CD4-positive, alpha-beta memory T cell (primary cell): ENCODE data around the gene SLC5A8. TPM values are rescaled to one million over a fixed set of nuclear protein-coding genes. Genes with fewer than 3 reads are reported as not detected.

Source experiments
- CTCF ChIA-PET: fragments of 350-600 bp; sonication (Branson Sonifier 250); formaldehyde crosslinking; loops from one replicate; lab custom pipeline; 2021; ENCODE audit warnings: inconsistent platforms; ENCODE audit not compliant: partially characterized antibody; lab: Charles Lee
- POLR2A ChIA-PET: fragments of 350-600 bp; sonication (Branson Sonifier 250); formaldehyde crosslinking; loops from one replicate; lab custom pipeline; 2021; ENCODE audit not compliant: partially characterized antibody; lab: Charles Lee
- DNase-seq, 5 donors: peaks; one replicate each; pipeline versions ENCODE4 v3.0.0 to v3.0.0-alpha.2; 2020 to 2022; ENCODE audit warnings: mixed read lengths in 1 of 5
- H3K27ac ChIP-seq: one replicate; pipeline ENCODE4 v1.7.0; 2013; ENCODE audit warnings: low read depth, low read length
- H3K27me3 ChIP-seq: 2 replicates; pipeline ENCODE4 v1.7.0; 2013; ENCODE audit warnings: mild to moderate bottlenecking, low read length, moderate library complexity; ENCODE audit not compliant: insufficient read depth
- H3K36me3 ChIP-seq: 2 replicates; pipeline ENCODE4 v1.7.0; 2013; ENCODE audit warnings: mild to moderate bottlenecking, low read length, moderate library complexity; ENCODE audit not compliant: insufficient read depth
- H3K4me1 ChIP-seq: 2 replicates; pipeline ENCODE4 v1.7.0; 2013; ENCODE audit warnings: mild to moderate bottlenecking, low read length, moderate library complexity; ENCODE audit not compliant: insufficient read depth
- H3K4me3 ChIP-seq, 2 donors: one replicate each; pipeline ENCODE4 v1.7.0; 2013; ENCODE audit warnings: low read length in 2 of 2, mild to moderate bottlenecking in 1 of 2
- H3K9me3 ChIP-seq, 2 donors: one replicate each; pipeline ENCODE4 v1.7.0; 2013; ENCODE audit warnings: low read length in 2 of 2, control low read depth in 1 of 2; ENCODE audit not compliant: control insufficient read depth in 1 of 2
- H3K27ac Mint-ChIP-seq, 7 donors: one replicate each; pipeline ENCODE4 v1.8.0; 2020 to 2021; ENCODE audit warnings: mixed read lengths in 7 of 7, mild to moderate bottlenecking in 6 of 7, inconsistent platforms in 3 of 7, moderate library complexity in 3 of 7
- H3K27me3 Mint-ChIP-seq, 2 donors: one replicate each; pipeline ENCODE4 v1.8.0; 2020 to 2021; ENCODE audit warnings: mixed read lengths in 2 of 2
- H3K36me3 Mint-ChIP-seq, 2 donors: one replicate each; pipeline ENCODE4 v1.8.0; 2020 to 2021; ENCODE audit warnings: mixed read lengths in 2 of 2, inconsistent platforms in 1 of 2, mild to moderate bottlenecking in 1 of 2
- H3K4me1 Mint-ChIP-seq, 4 donors: one replicate each; pipeline ENCODE4 v1.8.0; 2020 to 2021; ENCODE audit warnings: mixed read lengths in 4 of 4, mild to moderate bottlenecking in 1 of 4
- H3K4me3 Mint-ChIP-seq, 8 donors: one replicate each; pipeline ENCODE4 v1.8.0; 2020 to 2021; ENCODE audit warnings: mixed read lengths in 8 of 8, mild to moderate bottlenecking in 7 of 8, moderate library complexity in 6 of 8, inconsistent platforms in 3 of 8
- H3K9me3 Mint-ChIP-seq, 8 donors: one replicate each; pipeline ENCODE4 v1.8.0; 2020 to 2021; ENCODE audit warnings: mixed read lengths in 8 of 8, mild to moderate bottlenecking in 5 of 8, inconsistent platforms in 3 of 8, moderate library complexity in 1 of 8
- intact Hi-C: fragments of 100-400 bp; cut with micrococcal nuclease; formaldehyde crosslinking; loops from one replicate; pipeline ENCODE4 v1.15.1; 2023
- polyA plus RNA-seq, 2 donors: library from polyadenylated mRNA; unstranded; fragments of 300-500 nt; fragmentation: Illumina TruSeq; gene quantifications; one replicate each; pipeline ENCODE4 v1.2.3, GENCODE V29; 2021
- total RNA-seq, 2 experiments: library from RNA; stranded (reverse); gene quantifications; one replicate each; pipeline ENCODE4 v1.2.3, GENCODE V29; 2021

The SLC5A8 gene, protein sequence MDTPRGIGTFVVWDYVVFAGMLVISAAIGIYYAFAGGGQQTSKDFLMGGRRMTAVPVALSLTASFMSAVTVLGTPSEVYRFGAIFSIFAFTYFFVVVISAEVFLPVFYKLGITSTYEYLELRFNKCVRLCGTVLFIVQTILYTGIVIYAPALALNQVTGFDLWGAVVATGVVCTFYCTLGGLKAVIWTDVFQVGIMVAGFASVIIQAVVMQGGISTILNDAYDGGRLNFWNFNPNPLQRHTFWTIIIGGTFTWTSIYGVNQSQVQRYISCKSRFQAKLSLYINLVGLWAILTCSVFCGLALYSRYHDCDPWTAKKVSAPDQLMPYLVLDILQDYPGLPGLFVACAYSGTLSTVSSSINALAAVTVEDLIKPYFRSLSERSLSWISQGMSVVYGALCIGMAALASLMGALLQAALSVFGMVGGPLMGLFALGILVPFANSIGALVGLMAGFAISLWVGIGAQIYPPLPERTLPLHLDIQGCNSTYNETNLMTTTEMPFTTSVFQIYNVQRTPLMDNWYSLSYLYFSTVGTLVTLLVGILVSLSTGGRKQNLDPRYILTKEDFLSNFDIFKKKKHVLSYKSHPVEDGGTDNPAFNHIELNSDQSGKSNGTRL
- not detected for total RNA-seq
- polyA plus RNA-seq = not detected

DNA sequence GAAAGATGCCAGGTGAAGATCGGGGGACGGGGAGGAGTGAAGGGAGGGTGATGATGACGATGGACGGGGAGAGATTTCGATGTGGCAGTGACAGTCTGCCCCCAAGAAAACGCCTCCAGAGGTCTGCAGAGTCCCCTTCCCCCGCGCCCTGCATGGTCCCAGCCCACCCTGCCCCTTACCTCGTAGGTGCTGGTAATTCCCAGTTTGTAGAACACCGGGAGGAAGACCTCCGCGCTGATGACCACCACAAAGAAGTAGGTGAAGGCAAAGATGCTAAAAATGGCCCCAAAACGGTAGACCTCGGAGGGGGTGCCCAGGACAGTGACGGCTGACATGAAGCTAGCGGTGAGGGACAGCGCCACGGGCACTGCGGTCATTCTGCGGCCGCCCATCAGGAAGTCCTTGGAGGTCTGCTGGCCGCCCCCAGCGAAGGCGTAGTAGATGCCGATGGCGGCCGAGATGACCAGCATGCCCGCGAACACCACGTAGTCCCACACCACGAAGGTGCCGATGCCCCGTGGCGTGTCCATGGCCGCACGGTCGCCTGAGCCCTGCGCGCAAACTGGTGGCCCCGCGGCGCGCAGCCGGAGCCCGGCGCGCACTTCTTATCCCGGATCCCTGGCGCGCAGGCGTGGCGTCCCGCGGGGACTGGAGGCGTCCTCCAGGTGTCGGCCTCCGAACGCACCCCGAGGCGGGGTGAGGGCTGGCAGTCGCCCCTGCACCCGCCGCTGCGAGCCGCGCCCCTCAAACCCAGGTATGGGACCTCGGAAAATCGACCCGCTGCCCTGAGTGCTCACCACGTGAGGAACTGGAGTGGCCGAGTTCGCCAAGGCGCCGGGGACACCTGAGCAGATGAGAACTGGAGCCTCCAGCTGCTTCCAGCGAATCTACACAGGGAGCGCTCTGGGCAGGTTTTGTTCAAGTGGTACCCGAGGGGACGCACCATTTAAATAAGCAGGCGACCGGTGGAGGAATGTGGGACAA, at the start of gene SLC5A8:
TSS of gene SLC5A8 (minus strand) at position 920 of the 984 bp plus-strand sequence. CDS start at position 530, 390 bp downstream.
- Mint-ChIP-seq H3K27ac (no peak within 1 kb of the TSS), H3K4me3 (no peak within 1 kb of the TSS), H3K9me3 (peaks cover 0 to 5% (median 1%) of the 10 kb centered on the region in 8 donors), H3K4me1 (peaks cover 0 to 5% (median under 1%) of the 10 kb centered on the region in 4 donors), H3K36me3 (no peaks in the 10 kb centered on the region), H3K27me3 (peaks cover 16 to 22% of the 10 kb centered on the region in 2 donors)
- intact Hi-C loops = no loop called here
- no peak within 1 kb of the TSS for H3K27ac ChIP-seq
- no peak for DNase-seq
- H3K4me1 ChIP-seq = no peaks in the 10 kb centered on the region
- CTCF ChIA-PET = no interaction called here
- H3K4me3 ChIP-seq = no peak within 1 kb of the TSS
- no peaks in the 10 kb centered on the region for H3K27me3 ChIP-seq
- no peaks in the 10 kb centered on the region for H3K9me3 ChIP-seq
- H3K36me3 ChIP-seq = no peaks in the 10 kb centered on the region
- POLR2A ChIA-PET = no interaction called here

- ChIA-PET POLR2A (no interaction called here), CTCF (no interaction called here)
- Mint-ChIP-seq H3K4me3 (no peak overlapping the region), H3K27me3 (peaks cover 3 to 11% of the 10 kb centered on the region in 2 donors), H3K27ac (no peak overlapping the region), H3K9me3 (peaks cover 0 to 9% (median under 1%) of the 10 kb centered on the region in 8 donors), H3K36me3 (no peaks in the 10 kb centered on the region), H3K4me1 (no peaks in the 10 kb centered on the region)
- no peaks in the 10 kb centered on the region for H3K36me3 ChIP-seq
- no peak overlapping the region for H3K4me3 ChIP-seq
- intact Hi-C loops = no loop called here
- no peaks in the 10 kb centered on the region for H3K4me1 ChIP-seq
- no peak for DNase-seq
- no peak overlapping the region for H3K27ac ChIP-seq
- no peaks in the 10 kb centered on the region for H3K27me3 ChIP-seq
- H3K9me3 ChIP-seq = no peaks in the 10 kb centered on the region
Observed at GRCh38 chr12:101257357-101257756, 47.3 kb upstream of the SLC5A8 start.

DNA sequence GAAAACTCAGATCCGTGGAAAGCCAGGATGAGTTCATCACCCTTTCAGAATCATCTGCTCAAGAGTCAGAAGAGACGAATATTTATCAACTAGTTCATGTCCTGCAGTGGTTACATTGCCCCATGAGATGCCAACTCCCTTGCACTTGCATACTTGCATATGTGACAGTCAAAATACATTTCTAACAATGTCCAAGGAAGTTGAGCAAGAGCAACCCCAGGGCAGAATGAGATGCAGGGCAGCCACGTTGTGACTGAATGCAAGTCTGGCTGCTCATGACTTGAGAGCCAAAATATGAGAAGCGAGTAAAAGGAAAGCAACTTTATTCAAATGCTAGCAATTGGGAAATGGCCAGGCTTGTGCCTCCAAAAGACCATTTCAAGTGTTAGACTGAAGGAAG, 46.2 kb upstream of the SLC5A8 start:
- no peaks in the 10 kb centered on the region for H3K27me3 ChIP-seq
- H3K27ac ChIP-seq = no peak overlapping the region
- H3K4me3 Mint-ChIP-seq = no peak overlapping the region
- H3K36me3 Mint-ChIP-seq = no peaks in the 10 kb centered on the region
- intact Hi-C loops = no loop called here
- ChIA-PET CTCF (no interaction called here), POLR2A (no interaction called here)
- H3K27ac Mint-ChIP-seq = no peak overlapping the region
- peaks cover 3 to 11% of the 10 kb centered on the region in 2 donors for H3K27me3 Mint-ChIP-seq
- DNase-seq = no peak
- peaks cover 0 to 9% (median under 1%) of the 10 kb centered on the region in 8 donors for H3K9me3 Mint-ChIP-seq
- no peak overlapping the region for H3K4me3 ChIP-seq
- H3K9me3 ChIP-seq = no peaks in the 10 kb centered on the region
- H3K4me1 Mint-ChIP-seq = no peaks in the 10 kb centered on the region
- no peaks in the 10 kb centered on the region for H3K4me1 ChIP-seq
- no peaks in the 10 kb centered on the region for H3K36me3 ChIP-seq

DNA sequence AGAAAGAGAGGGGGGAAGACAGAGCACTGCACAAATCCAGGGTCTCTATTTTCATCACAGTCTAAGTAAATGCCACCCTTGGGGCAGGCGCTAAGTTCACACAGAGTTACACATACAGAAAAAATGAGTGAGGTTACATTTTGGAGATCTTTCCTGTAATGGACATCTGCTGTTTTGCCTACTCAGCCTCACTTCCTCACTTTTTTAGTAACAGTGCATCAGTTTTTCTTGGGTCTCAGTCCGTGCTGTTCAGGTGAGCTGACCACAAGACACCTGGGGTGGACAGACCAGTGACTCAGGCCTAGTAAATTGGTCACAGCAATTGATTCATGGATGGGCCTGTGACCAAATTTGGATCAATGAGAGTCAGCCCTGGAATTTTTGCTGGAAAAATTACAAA, 33.6 kb upstream of the SLC5A8 start:
- Histone ChIP-seq H3K4me3 (no peak overlapping the region), H3K27ac (no peak overlapping the region), H3K27me3 (no peaks in the 10 kb centered on the region), H3K36me3 (no peaks in the 10 kb centered on the region), H3K9me3 (no peaks in the 10 kb centered on the region), H3K4me1 (no peaks in the 10 kb centered on the region)
- no peak for DNase-seq
- Mint-ChIP-seq H3K4me3 (no peak overlapping the region), H3K36me3 (peaks cover 0 to under 1% of the 10 kb centered on the region in 2 donors), H3K27me3 (peaks cover 1 to 4% of the 10 kb centered on the region in 2 donors), H3K9me3 (peaks cover 0 to 3% (median under 1%) of the 10 kb centered on the region in 8 donors), H3K4me1 (no peaks in the 10 kb centered on the region), H3K27ac (no peak overlapping the region)
- intact Hi-C loops = no loop called here
- CTCF ChIA-PET = no interaction called here
- POLR2A ChIA-PET = no interaction called here

DNA sequence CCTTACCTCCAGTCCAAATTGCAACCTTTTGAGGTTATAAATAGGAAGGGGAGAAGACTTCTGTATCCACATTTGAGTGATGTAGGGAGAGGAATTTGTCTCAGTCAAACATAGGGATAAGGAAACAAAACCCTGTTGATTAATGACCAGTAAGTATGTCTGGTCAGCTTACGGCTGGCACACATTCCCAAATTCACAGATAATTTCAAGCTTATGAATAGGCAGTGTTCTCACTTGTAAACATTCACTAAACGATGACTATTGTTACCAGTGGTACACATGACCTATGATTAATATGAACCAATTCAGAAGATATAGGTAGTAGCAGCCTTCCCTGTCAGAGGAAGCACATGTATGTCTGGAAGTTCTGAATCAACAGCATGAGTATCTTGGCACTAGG, 33.0 kb upstream of the SLC5A8 start:
- H3K27ac ChIP-seq = no peak overlapping the region
- Mint-ChIP-seq H3K4me3 (no peak overlapping the region), H3K36me3 (peaks cover 0 to 4% of the 10 kb centered on the region in 2 donors), H3K4me1 (no peaks in the 10 kb centered on the region), H3K9me3 (peaks cover 0 to 4% (median under 1%) of the 10 kb centered on the region in 8 donors), H3K27ac (no peak overlapping the region), H3K27me3 (peaks cover 6 to 9% of the 10 kb centered on the region in 2 donors)
- H3K9me3 ChIP-seq = no peaks in the 10 kb centered on the region
- CTCF ChIA-PET = no interaction called here
- no peak for DNase-seq
- no peak overlapping the region for H3K4me3 ChIP-seq
- POLR2A ChIA-PET = no interaction called here
- intact Hi-C loops = no loop called here
- H3K36me3 ChIP-seq = no peaks in the 10 kb centered on the region
- no peaks in the 10 kb centered on the region for H3K4me1 ChIP-seq
- H3K27me3 ChIP-seq = no peaks in the 10 kb centered on the region

DNA sequence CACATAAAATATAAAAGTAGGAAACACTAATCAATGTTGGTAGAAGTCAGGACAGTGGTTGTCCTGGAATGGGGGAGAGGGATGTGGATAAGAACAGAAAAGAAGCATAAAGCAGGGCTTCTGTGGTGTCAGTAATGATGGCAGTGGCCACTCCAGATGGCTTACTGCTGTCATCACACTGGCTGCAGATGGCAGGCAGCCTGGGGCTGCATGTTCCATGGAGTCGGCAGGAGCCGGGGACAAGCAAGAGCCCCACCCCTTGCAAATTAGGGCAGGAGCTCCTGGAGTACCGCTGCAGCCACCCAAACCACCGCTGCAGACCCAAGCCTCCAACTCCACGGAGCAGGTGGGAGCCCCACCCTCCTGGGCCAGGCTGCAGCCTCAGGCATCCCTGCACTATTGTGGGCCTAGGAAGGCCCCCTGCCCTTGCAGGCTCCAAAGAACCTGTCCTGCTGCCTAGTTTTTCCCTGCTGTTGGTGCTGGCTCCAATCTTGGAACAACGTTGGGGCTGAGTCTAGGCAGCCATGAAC, 28.8 kb upstream of the SLC5A8 start:
- CTCF ChIA-PET = no interaction called here

More for the DNA sequence above, 28.8 kb upstream of the SLC5A8 start:
- Mint-ChIP-seq H3K36me3 (peaks cover 0 to 4% of the 10 kb centered on the region in 2 donors), H3K4me3 (no peak overlapping the region), H3K9me3 (peaks cover 0 to 4% (median under 1%) of the 10 kb centered on the region in 8 donors), H3K27me3 (peaks cover 6 to 9% of the 10 kb centered on the region in 2 donors), H3K27ac (no peak overlapping the region), H3K4me1 (no peaks in the 10 kb centered on the region)
- DNase-seq = no peak
- Histone ChIP-seq H3K9me3 (no peaks in the 10 kb centered on the region), H3K4me1 (no peaks in the 10 kb centered on the region), H3K4me3 (no peak overlapping the region), H3K36me3 (no peaks in the 10 kb centered on the region), H3K27me3 (no peaks in the 10 kb centered on the region), H3K27ac (no peak overlapping the region)
- POLR2A ChIA-PET = no interaction called here
- intact Hi-C loops = no loop called here
